Measurements from ENCODE around the gene SLC35F4. TPM values are rescaled to one million over a fixed set of nuclear protein-coding genes. Genes with fewer than 3 reads are reported as not detected.

SLC35F4 gene
- total RNA-seq, 1 experiment from 2014 or later, result not detected

- peaks cover 10% of the 10 kb centered on the region for H3K27me3 Mint-ChIP-seq (ENCODE audit: insufficient read depth, unreplicated experiment)
- Histone ChIP-seq H3K4me1 (no peaks in the 10 kb centered on the region), H3K27me3 (replicated peaks; ENCODE audit: control insufficient read depth, insufficient read depth, low read length) (no peaks in the 10 kb centered on the region; the same call in none of the 2 replicates), H3K36me3 (ENCODE audit: control insufficient read depth, insufficient read depth, low read length) (no peaks in the 10 kb centered on the region), H3K4me3 (ENCODE audit: low read depth, low read length) (no peak overlapping the region), H3K9me3 (no peaks in the 10 kb centered on the region)
- CTCF ChIA-PET, result no interaction called here
- no peak overlapping the region for H3K4me3 Mint-ChIP-seq (ENCODE audit: unreplicated experiment)
- DNase-seq, result no peak
- intact Hi-C loops (cut with micrococcal nuclease; ENCODE audit: unreplicated experiment), result no loop called here
- H3K27ac Mint-ChIP-seq (ENCODE audit: unreplicated experiment), result no peak overlapping the region
- H3K9me3 Mint-ChIP-seq (ENCODE audit: unreplicated experiment), result no peaks in the 10 kb centered on the region
- POLR2A ChIA-PET, result no interaction called here
- BruUV-seq (replicated peaks), result no TSS peak
- H3K4me1 Mint-ChIP-seq (ENCODE audit: low read depth, unreplicated experiment), result no peaks in the 10 kb centered on the region
- H3K36me3 Mint-ChIP-seq (ENCODE audit: insufficient read depth, unreplicated experiment), result no peaks in the 10 kb centered on the region
- TF ChIP-seq CTCF (IDR thresholded peaks at IDR 0.05; ENCODE audit: insufficient read depth in 1 of 2, low read depth in 1 of 2, low read length in 1 of 2, severe bottlenecking in 1 of 2, unreplicated experiment in 1 of 2), result no peak
These were observed 31.8 kb downstream of the SLC35F4 start for GRCh38 chr14:57834001-57834598.

GRCh38 chr14:57833323-57833722 lies 32.6 kb downstream of the SLC35F4 start:
- intact Hi-C loops (cut with micrococcal nuclease; ENCODE audit: unreplicated experiment), result no loop called here
- POLR2A ChIA-PET, result no interaction called here
- DNase-seq, result no peak

GRCh38 chr14:57831981-57832380 lies 33.9 kb downstream of the SLC35F4 start:
- Mint-ChIP-seq H3K4me3 (ENCODE audit: unreplicated experiment) (no peak overlapping the region), H3K36me3 (ENCODE audit: insufficient read depth, unreplicated experiment) (no peaks in the 10 kb centered on the region), H3K27ac (ENCODE audit: unreplicated experiment) (no peak overlapping the region), H3K9me3 (ENCODE audit: unreplicated experiment) (no peaks in the 10 kb centered on the region), H3K4me1 (ENCODE audit: low read depth, unreplicated experiment) (no peaks in the 10 kb centered on the region), H3K27me3 (ENCODE audit: insufficient read depth, unreplicated experiment) (peaks cover 3% of the 10 kb centered on the region)
- CTCF ChIA-PET, result no interaction called here
- no peak for TF ChIP-seq CTCF (IDR thresholded peaks at IDR 0.05; ENCODE audit: insufficient read depth in 1 of 2, low read depth in 1 of 2, low read length in 1 of 2, severe bottlenecking in 1 of 2, unreplicated experiment in 1 of 2)
- BruUV-seq (replicated peaks), result no TSS peak
- Histone ChIP-seq H3K9me3 (no peaks in the 10 kb centered on the region), H3K4me3 (ENCODE audit: low read depth, low read length) (no peak overlapping the region), H3K36me3 (ENCODE audit: control insufficient read depth, insufficient read depth, low read length) (no peaks in the 10 kb centered on the region), H3K27me3 (replicated peaks; ENCODE audit: control insufficient read depth, insufficient read depth, low read length) (no peaks in the 10 kb centered on the region; the same call in none of the 2 replicates), H3K4me1 (no peaks in the 10 kb centered on the region)
- POLR2A ChIA-PET, result no interaction called here
- intact Hi-C loops (cut with micrococcal nuclease; ENCODE audit: unreplicated experiment), result no loop called here
- no peak for DNase-seq

More at GRCh38 chr14:57833323-57833722, 32.6 kb downstream of the SLC35F4 start:
- H3K27ac Mint-ChIP-seq (ENCODE audit: unreplicated experiment), result no peak overlapping the region
- no peaks in the 10 kb centered on the region for H3K4me1 Mint-ChIP-seq (ENCODE audit: low read depth, unreplicated experiment)
- no peak for TF ChIP-seq CTCF (IDR thresholded peaks at IDR 0.05; ENCODE audit: insufficient read depth in 1 of 2, low read depth in 1 of 2, low read length in 1 of 2, severe bottlenecking in 1 of 2, unreplicated experiment in 1 of 2)
- H3K4me3 ChIP-seq (ENCODE audit: low read depth, low read length), result no peak overlapping the region
- H3K27me3 ChIP-seq (replicated peaks; ENCODE audit: control insufficient read depth, insufficient read depth, low read length), result no peaks in the 10 kb centered on the region; the same call in none of the 2 replicates
- H3K36me3 ChIP-seq (ENCODE audit: control insufficient read depth, insufficient read depth, low read length), result no peaks in the 10 kb centered on the region
- H3K27me3 Mint-ChIP-seq (ENCODE audit: insufficient read depth, unreplicated experiment), result peaks cover 10% of the 10 kb centered on the region
- no peaks in the 10 kb centered on the region for H3K4me1 ChIP-seq
- no peaks in the 10 kb centered on the region for H3K9me3 Mint-ChIP-seq (ENCODE audit: unreplicated experiment)
- no peaks in the 10 kb centered on the region for H3K9me3 ChIP-seq
- no peak overlapping the region for H3K4me3 Mint-ChIP-seq (ENCODE audit: unreplicated experiment)
- no TSS peak for BruUV-seq (replicated peaks)
- no peaks in the 10 kb centered on the region for H3K36me3 Mint-ChIP-seq (ENCODE audit: insufficient read depth, unreplicated experiment)
- CTCF ChIA-PET, result no interaction called here

All from Caco-2 (cell line).